MG63 (cell line): ENCODE data around the gene LUC7L3. TPM values are rescaled to one million over a fixed set of nuclear protein-coding genes. Genes with fewer than 3 reads are reported as not detected.

Experiments
- DNase-seq: peaks from one replicate; pipeline ENCODE4 v3.0.0-alpha.2; 2020
- H3K27me3 ChIP-seq: fragments of 250-450 bp; sonication (Bioruptor Pico); 2 replicates; pipeline ENCODE4 v1.5.1; 2020; ENCODE audit warnings: mild to moderate bottlenecking, moderate library complexity
- H3K36me3 ChIP-seq: fragments of 250-450 bp; sonication (Bioruptor Pico); 2 replicates; pipeline ENCODE4 v1.5.1; 2020; ENCODE audit warnings: mild to moderate bottlenecking, moderate library complexity
- H3K4me3 ChIP-seq: fragments of 250-450 bp; sonication (Bioruptor Pico); 2 replicates; pipeline ENCODE4 v1.5.1; 2020; ENCODE audit warnings: mild to moderate bottlenecking, moderate library complexity
- H3K9me3 ChIP-seq: fragments of 250-450 bp; sonication (Bioruptor Pico); 2 replicates; pipeline ENCODE4 v1.5.1; 2020; ENCODE audit warnings: mild to moderate bottlenecking, moderate library complexity
- total RNA-seq: library from RNA; depleted of rRNA; stranded (reverse); fragments of >200 nt; shearing (Covaris generic); gene quantifications from 2 replicates; pipeline ENCODE4 v1.2.3, GENCODE V29; 2014; ENCODE audit warnings: low replicate concordance

The LUC7L3 gene
- total RNA-seq, 1 experiment from 2014 or later: 18.1 TPM

- H3K36me3 ChIP-seq: no peaks in the 10 kb centered on the region; the same call in 1 of the 2 replicates
- H3K9me3 ChIP-seq: no peaks in the 10 kb centered on the region
- no peak for DNase-seq
- H3K27me3 ChIP-seq: no peaks in the 10 kb centered on the region
- H3K4me3 ChIP-seq: no peak overlapping the region
These were observed 35.2 kb upstream of the LUC7L3 start for GRCh38 chr17:50684288-50684611.

GRCh38 chr17:50684612-50685333, 34.6 kb upstream of the LUC7L3 start:
- no peaks in the 10 kb centered on the region; the same call in 1 of the 2 replicates for H3K36me3 ChIP-seq
- no peak for DNase-seq
- H3K9me3 ChIP-seq: no peaks in the 10 kb centered on the region
- H3K4me3 ChIP-seq: no peak overlapping the region
- H3K27me3 ChIP-seq: no peaks in the 10 kb centered on the region

- no peaks in the 10 kb centered on the region for H3K9me3 ChIP-seq
- H3K4me3 ChIP-seq: no peak overlapping the region
- H3K36me3 ChIP-seq: no peaks in the 10 kb centered on the region; the same call in 1 of the 2 replicates
- H3K27me3 ChIP-seq: no peaks in the 10 kb centered on the region
- no peak for DNase-seq
These were observed 34.1 kb upstream of the LUC7L3 start for GRCh38 chr17:50685334-50685665.

- no peaks in the 10 kb centered on the region for H3K9me3 ChIP-seq
These were observed 33.5 kb upstream of the LUC7L3 start for GRCh38 chr17:50685691-50686493.

GRCh38 chr17:50686494-50687199, 32.8 kb upstream of the LUC7L3 start:
- Histone ChIP-seq H3K4me3 (no peak overlapping the region), H3K27me3 (no peaks in the 10 kb centered on the region), H3K36me3 (peaks cover under 1% of the 10 kb centered on the region), H3K9me3 (no peaks in the 10 kb centered on the region)
- peak; percentile 95 for DNase-seq

More at GRCh38 chr17:50685691-50686493, 33.5 kb upstream of the LUC7L3 start:
- Histone ChIP-seq H3K36me3 (no peaks in the 10 kb centered on the region; the same call in 1 of the 2 replicates), H3K27me3 (no peaks in the 10 kb centered on the region), H3K4me3 (no peak overlapping the region)
- no peak for DNase-seq

- DNase-seq: peak; percentile 54
- H3K27me3 ChIP-seq: no peaks in the 10 kb centered on the region
- peaks cover 8% of the 10 kb centered on the region for H3K36me3 ChIP-seq
- no peaks in the 10 kb centered on the region for H3K9me3 ChIP-seq
- H3K4me3 ChIP-seq: no peak overlapping the region
These were observed 32.0 kb upstream of the LUC7L3 start for GRCh38 chr17:50687200-50688066.

- no peaks in the 10 kb centered on the region for H3K27me3 ChIP-seq
- no peak overlapping the region for H3K4me3 ChIP-seq
- H3K36me3 ChIP-seq: peaks cover 17% of the 10 kb centered on the region
- no peak for DNase-seq
- H3K9me3 ChIP-seq: no peaks in the 10 kb centered on the region
These were observed 31.2 kb upstream of the LUC7L3 start for GRCh38 chr17:50688245-50688644.

GRCh38 chr17:50689251-50689650, 30.2 kb upstream of the LUC7L3 start:
- DNase-seq: peak; percentile 88
- peaks cover 25% of the 10 kb centered on the region for H3K36me3 ChIP-seq

GRCh38 chr17:50689956-50690886, 29.2 kb upstream of the LUC7L3 start:
- DNase-seq: no peak
- peaks cover 32% of the 10 kb centered on the region for H3K36me3 ChIP-seq
- no peaks in the 10 kb centered on the region for H3K27me3 ChIP-seq
- H3K9me3 ChIP-seq: no peaks in the 10 kb centered on the region
- no peak overlapping the region for H3K4me3 ChIP-seq

More at GRCh38 chr17:50689251-50689650, 30.2 kb upstream of the LUC7L3 start:
- Histone ChIP-seq H3K27me3 (no peaks in the 10 kb centered on the region), H3K4me3 (no peak overlapping the region), H3K9me3 (no peaks in the 10 kb centered on the region)

GRCh38 chr17:50690887-50691549, 28.4 kb upstream of the LUC7L3 start:
- no peak overlapping the region for H3K4me3 ChIP-seq
- peaks cover 40% of the 10 kb centered on the region for H3K36me3 ChIP-seq
- H3K9me3 ChIP-seq: no peaks in the 10 kb centered on the region
- H3K27me3 ChIP-seq: no peaks in the 10 kb centered on the region
- DNase-seq: no peak

- DNase-seq: no peak
These were observed 27.6 kb upstream of the LUC7L3 start for GRCh38 chr17:50691550-50692447.

GRCh38 chr17:50692448-50693035, 26.9 kb upstream of the LUC7L3 start:
- Histone ChIP-seq H3K4me3 (no peak overlapping the region), H3K36me3 (peaks cover 55% of the 10 kb centered on the region), H3K9me3 (no peaks in the 10 kb centered on the region), H3K27me3 (no peaks in the 10 kb centered on the region)
- DNase-seq: no peak

More at GRCh38 chr17:50691550-50692447, 27.6 kb upstream of the LUC7L3 start:
- Histone ChIP-seq H3K36me3 (peaks cover 48% of the 10 kb centered on the region), H3K9me3 (no peaks in the 10 kb centered on the region), H3K4me3 (no peak overlapping the region), H3K27me3 (no peaks in the 10 kb centered on the region)

- Histone ChIP-seq H3K9me3 (no peaks in the 10 kb centered on the region), H3K27me3 (no peaks in the 10 kb centered on the region), H3K4me3 (no peak overlapping the region), H3K36me3 (peaks cover 62% of the 10 kb centered on the region)
- no peak for DNase-seq
These were observed 26.2 kb upstream of the LUC7L3 start for GRCh38 chr17:50693036-50693682.
